Pancreas (tissue), 10 donors: ENCODE data around the gene LRRC23. TPM values are rescaled to one million over a fixed set of nuclear protein-coding genes. Genes with fewer than 3 reads are reported as not detected.

Source experiments
- ATAC-seq, 4 donors: fragments of 200-7000 bp; cut with Tn5 transposase; one replicate each; pipeline versions ENCODE4 v1.8.0 to v1.9.1; 2020; ENCODE audit warnings: mild to moderate bottlenecking in 4 of 4, moderate library complexity in 4 of 4
- DNase-seq, 6 donors: peaks; one replicate each; pipeline ENCODE4 v3.0.0-alpha.2; 2020
- FAIRE-seq: peaks from 2 replicates; lab custom pipeline; 2012; peaks lifted over from hg19 to GRCh38; lab: Jason Lieb, UNC
- H3K27ac ChIP-seq, 4 donors: fragments of 200-600 bp; sonication (generic); 1 replicate in 3 of 4; 2 replicates in 1 of 4; pipeline versions ENCODE4 v1.5.0 to v1.8.0; 2020
- H3K27me3 ChIP-seq, 4 donors: fragments of 200-600 bp; one replicate each; pipeline ENCODE4 v1.8.0; 2021
- H3K36me3 ChIP-seq, 3 donors: fragments of 200-600 bp; sonication (generic) in 1 of 3; one replicate each; pipeline versions ENCODE4 v1.5.0 to v1.8.0; 2020 to 2021
- H3K4me1 ChIP-seq, 3 donors: fragments of 200-600 bp; one replicate each; pipeline ENCODE4 v1.8.0; 2021
- H3K4me3 ChIP-seq, 4 donors: fragments of 200-600 bp; sonication (generic) in 2 of 4; one replicate each; pipeline versions ENCODE4 v1.5.0 to v1.8.0; 2020 to 2021
- H3K9me3 ChIP-seq, 4 donors: fragments of 200-600 bp; one replicate each; pipeline ENCODE4 v1.8.0; 2021
- WGBS, 2 donors: extraction: QIAGEN DNeasy Blood & Tissue Kit; methylation state at CpG; one replicate each; pipeline ENCODE4 v1.1.7; 2013; 5-methylcytosine and 5-hydroxymethylcytosine counted together
- intact Hi-C, 3 donors: fragments of 100-400 bp; cut with DNase I; formaldehyde crosslinking; loops; one replicate each; pipeline versions ENCODE4 v1.11.1 to v1.14.2; 2022
- polyA plus RNA-seq, 2 donors: library from polyadenylated mRNA; stranded (reverse); fragments of 200-250 nt; gene quantifications; one replicate each; pipeline ENCODE4 v1.2.3, GENCODE V29; 2013
- total RNA-seq, 6 donors: library from RNA; stranded (reverse); fragmentation: NEBNext Ultra II Directional in 4 of 6; extraction: Animal tissue kit (Norgen Biotek cat#: 25700) in 4 of 6; gene quantifications; one replicate each; pipeline versions ENCODE4 v1.2.1 to v1.2.4, GENCODE V29; 2021 to 2023
- TF ChIP-seq, protein P1 (sequence below), 4 donors: fragments of 200-600 bp; sonication (generic) in 3 of 4; IDR thresholded peaks; one replicate each; pipeline versions ENCODE4 v1.5.0 to v1.8.0; 2021; ENCODE audit warnings: antibody characterized with exemption in 4 of 4
- donor health status: healthy with polysubstance abuse.
- donor health status: DM: no; HTN: no; CAD: no; lungs with moderate emphysema.
- donor health status: DM: no; HTN: no; CAD: no.
- donor health status: control.
- donor health status: control.
- donor health status: Bipolar disorder and iron deficiency.
- donor health status: DM: yes; HTN: yes; CAD: no.
- donor health status: DM: no; HTN: no; CAD: no.
- donor health status: DM: no; HTN: no; CAD: no.
- donor health status: DM: yes; HTN: yes; CAD: no.

LRRC23 gene
- total and polyA plus RNA-seq, 8 donors: 1.7 to 13.0 (median 3.8) TPM

DNA sequence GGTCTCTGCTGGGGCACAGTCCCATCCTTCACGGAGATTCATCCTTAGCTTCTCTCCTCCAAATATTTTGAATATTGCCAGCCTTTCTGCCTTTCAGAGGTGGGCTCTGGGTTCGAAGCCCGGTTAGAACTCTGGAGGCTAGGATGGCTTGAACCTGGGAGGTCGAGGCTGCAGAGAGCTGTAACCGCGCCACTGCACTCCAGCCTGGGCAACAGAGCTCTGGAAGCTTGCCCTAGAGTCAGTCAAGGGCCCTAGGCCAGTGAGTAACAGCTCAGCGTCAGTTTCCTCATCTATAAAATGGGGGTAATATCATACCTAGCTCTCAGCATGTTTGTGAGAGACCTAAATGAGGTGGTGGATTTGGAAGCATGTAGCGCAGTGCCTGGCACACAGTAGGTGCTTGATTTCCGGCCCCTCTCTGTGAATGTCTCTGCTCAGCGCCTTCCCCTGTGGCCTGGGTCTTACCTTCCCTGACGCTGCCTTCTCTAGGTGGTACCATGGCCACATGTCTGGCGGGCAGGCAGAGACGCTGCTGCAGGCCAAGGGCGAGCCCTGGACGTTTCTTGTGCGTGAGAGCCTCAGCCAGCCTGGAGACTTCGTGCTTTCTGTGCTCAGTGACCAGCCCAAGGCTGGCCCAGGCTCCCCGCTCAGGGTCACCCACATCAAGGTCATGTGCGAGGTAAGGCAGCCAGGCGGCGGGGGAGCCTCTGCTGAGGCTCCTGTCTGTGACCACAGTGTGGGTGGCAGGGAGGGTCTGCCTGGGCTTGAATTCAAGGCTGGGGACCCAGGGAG lies 49.9 kb downstream of the LRRC23 start:
- peak overlapping the region in 2 of 4 donors; percentile 8 to 47 for H3K27ac ChIP-seq
- DNase-seq (peak in 2 of 6 donors; percentile 12 to 39), ATAC-seq (no peak), FAIRE-seq (no peak)
- H3K36me3 ChIP-seq: no peaks in the 10 kb centered on the region
- H3K27me3 ChIP-seq: no peaks in the 10 kb centered on the region
- H3K9me3 ChIP-seq: no peaks in the 10 kb centered on the region
- H3K4me1 ChIP-seq: peaks cover 0 to under 1% (median 0%) of the 10 kb centered on the region in 3 donors
- intact Hi-C loops: no loop called here
- TF ChIP-seq, protein P1, sequence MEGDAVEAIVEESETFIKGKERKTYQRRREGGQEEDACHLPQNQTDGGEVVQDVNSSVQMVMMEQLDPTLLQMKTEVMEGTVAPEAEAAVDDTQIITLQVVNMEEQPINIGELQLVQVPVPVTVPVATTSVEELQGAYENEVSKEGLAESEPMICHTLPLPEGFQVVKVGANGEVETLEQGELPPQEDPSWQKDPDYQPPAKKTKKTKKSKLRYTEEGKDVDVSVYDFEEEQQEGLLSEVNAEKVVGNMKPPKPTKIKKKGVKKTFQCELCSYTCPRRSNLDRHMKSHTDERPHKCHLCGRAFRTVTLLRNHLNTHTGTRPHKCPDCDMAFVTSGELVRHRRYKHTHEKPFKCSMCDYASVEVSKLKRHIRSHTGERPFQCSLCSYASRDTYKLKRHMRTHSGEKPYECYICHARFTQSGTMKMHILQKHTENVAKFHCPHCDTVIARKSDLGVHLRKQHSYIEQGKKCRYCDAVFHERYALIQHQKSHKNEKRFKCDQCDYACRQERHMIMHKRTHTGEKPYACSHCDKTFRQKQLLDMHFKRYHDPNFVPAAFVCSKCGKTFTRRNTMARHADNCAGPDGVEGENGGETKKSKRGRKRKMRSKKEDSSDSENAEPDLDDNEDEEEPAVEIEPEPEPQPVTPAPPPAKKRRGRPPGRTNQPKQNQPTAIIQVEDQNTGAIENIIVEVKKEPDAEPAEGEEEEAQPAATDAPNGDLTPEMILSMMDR (IDR thresholded peaks at IDR 0.05): no peak
- WGBS, 2 donors: 80% methylated on average over 21 of the region's 21 CpGs
- H3K4me3 ChIP-seq: no peak overlapping the region

DNA sequence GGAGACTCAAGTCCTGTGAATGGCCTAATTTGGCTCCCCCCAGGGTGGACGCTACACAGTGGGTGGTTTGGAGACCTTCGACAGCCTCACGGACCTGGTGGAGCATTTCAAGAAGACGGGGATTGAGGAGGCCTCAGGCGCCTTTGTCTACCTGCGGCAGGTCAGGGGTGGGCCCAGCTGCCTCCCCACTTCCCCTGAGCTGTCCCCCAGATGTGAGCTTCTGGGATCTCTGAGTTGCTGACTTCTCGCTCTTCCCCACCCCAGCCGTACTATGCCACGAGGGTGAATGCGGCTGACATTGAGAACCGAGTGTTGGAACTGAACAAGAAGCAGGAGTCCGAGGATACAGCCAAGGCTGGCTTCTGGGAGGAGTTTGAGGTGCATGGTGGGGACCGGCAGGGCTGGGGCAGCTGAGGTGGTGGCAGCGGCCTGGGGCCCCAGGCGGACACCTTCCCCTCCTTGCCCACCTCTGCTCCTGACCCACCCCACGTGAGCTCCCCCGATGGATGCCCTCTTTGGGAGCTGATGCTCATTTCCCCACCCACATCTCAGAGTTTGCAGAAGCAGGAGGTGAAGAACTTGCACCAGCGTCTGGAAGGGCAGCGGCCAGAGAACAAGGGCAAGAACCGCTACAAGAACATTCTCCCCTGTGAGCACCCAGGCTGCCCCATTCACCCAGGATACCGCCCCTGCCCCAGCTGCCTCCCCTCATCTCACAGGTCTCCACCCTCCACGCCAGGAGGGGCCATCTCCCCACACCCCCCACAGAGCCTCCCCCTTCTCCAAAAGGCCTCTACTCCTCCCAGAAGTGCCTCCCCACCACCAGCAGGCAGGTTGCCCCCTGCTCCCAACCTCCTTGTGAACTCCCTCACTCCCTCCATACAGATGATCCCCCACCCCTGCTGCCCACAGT lies 50.7 kb downstream of the LRRC23 start:
- intact Hi-C loops: no loop called here
- Histone ChIP-seq H3K4me3 (no peak overlapping the region), H3K4me1 (peaks cover 0 to 1% (median 0%) of the 10 kb centered on the region in 3 donors), H3K27ac (no peak overlapping the region), H3K27me3 (no peaks in the 10 kb centered on the region), H3K36me3 (no peaks in the 10 kb centered on the region), H3K9me3 (no peaks in the 10 kb centered on the region)
- FAIRE-seq (no peak), DNase-seq (peak in 4 of 6 donors; percentile 15 to 44 (median 30)), ATAC-seq (no peak)
- WGBS, 2 donors: 92 to 95% methylated on average over 20 to 22 of the region's 22 CpGs
- TF ChIP-seq, protein P1 (IDR thresholded peaks at IDR 0.05): no peak

DNA sequence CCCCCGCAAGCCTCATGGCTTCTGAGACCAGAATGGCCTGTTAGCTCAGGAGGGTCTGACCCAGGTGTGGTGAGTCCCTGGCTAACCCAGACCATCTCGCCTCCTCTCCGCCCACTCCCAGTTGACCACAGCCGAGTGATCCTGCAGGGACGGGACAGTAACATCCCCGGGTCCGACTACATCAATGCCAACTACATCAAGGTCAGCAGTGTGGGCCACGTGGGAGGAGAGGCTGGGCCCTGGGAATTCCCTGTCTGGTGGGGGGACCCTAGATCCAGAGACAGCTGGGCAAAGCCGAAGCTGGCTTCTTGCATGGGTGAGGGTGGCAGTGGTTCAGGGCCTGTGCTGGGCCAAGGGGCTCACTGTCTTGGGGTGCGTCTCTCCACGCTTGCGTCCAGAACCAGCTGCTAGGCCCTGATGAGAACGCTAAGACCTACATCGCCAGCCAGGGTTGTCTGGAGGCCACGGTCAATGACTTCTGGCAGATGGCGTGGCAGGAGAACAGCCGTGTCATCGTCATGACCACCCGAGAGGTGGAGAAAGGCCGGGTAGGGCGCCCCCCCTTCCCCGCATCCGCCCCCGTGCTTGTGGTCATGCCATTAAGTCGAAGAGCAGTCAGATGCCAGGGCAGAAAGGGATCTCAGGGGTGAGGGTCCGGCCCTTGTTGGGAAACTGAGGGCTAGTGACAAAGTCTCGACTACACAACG lies 51.6 kb downstream of the LRRC23 start:
- Histone ChIP-seq H3K9me3 (no peaks in the 10 kb centered on the region), H3K4me1 (peaks cover 0 to 9% (median 6%) of the 10 kb centered on the region in 3 donors), H3K4me3 (no peak overlapping the region), H3K27ac (no peak overlapping the region), H3K36me3 (no peaks in the 10 kb centered on the region), H3K27me3 (no peaks in the 10 kb centered on the region)
- DNase-seq (peak in 1 of 6 donors; percentile 25), FAIRE-seq (no peak), ATAC-seq (no peak)
- WGBS, 2 donors: 83 to 86% methylated on average over 28 of the region's 28 CpGs
- TF ChIP-seq, protein P1 (IDR thresholded peaks at IDR 0.05): no peak
- intact Hi-C loops: no loop called here

DNA sequence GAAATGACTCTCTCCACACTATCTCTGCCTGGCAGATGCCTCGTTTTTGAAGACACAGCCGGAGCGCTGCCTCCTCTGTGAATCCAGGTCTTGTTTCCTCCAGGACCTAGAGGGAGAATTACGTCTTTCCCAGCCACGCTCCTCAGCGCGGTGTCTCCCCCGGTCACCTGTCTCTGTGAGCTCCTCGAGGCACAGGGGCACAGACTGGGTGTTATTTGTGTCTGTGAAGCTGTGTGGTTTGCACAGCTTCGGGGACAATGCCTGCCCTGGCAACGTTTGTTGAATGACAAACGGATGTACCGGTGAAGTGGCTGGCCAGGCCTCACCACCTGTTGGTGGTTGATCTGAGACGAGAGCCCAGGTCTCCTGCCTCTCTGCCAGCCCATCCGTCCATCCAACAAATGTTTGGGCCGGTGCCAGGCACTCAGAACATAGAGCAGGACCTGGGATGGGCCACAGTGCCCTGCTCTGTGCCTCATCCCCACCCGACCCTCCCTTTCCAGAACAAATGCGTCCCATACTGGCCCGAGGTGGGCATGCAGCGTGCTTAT lies 52.6 kb downstream of the LRRC23 start:
- ATAC-seq (no peak), FAIRE-seq (no peak), DNase-seq (peak in 2 of 6 donors; percentile 39 to 72)
- H3K36me3 ChIP-seq: no peaks in the 10 kb centered on the region
- no peak overlapping the region for H3K27ac ChIP-seq
- TF ChIP-seq, protein P1 (IDR thresholded peaks at IDR 0.05): no peak
- WGBS, 2 donors: 83 to 85% methylated on average over 20 of the region's 20 CpGs
- intact Hi-C loops: no loop called here
- no peaks in the 10 kb centered on the region for H3K27me3 ChIP-seq
- H3K9me3 ChIP-seq: no peaks in the 10 kb centered on the region
- no peak overlapping the region for H3K4me3 ChIP-seq
- peaks cover 0 to 20% (median 14%) of the 10 kb centered on the region in 3 donors for H3K4me1 ChIP-seq
